ENCODE data around the gene GSPT1. TPM values are rescaled to one million over a fixed set of nuclear protein-coding genes. Genes with fewer than 3 reads are reported as not detected.
A peak's percentile ranks its signal among the peaks of the same experiment; 100 is the strongest.
"Not testable (repeated sequence)": the region's sequence is repeated elsewhere in the genome, so short reads cannot be mapped to it uniquely, and the experiment has no call there.

The GSPT1 gene
- total RNA-seq, 2 experiments from 2014 or later = 165 to 175 TPM

DNA sequence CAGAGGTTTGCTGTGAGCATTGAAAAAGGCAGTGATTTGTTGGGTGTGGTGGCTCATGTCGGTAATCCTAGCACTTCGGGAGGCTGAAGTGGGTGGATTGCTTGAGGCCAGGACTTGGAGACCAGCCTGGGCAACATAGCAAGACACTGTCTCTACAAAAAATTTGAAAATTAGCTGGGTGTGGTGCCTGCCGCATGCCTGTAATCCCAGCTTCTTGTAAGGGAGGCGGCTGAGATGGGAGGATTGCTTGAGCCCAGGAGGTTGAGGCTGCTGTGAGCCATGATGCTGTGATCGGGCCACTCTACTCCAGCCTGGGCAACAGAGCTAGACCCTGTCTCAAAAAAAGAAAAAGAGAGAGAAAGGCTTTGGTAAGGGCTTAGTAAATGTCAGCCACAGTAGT, 33.1 kb upstream of the GSPT1 start:
- H3K9me3 Mint-ChIP-seq = no peaks in the 10 kb centered on the region
- no peaks in the 10 kb centered on the region for H3K4me1 Mint-ChIP-seq (ENCODE audit: low read depth)
- CTCF ChIA-PET = interaction anchor here (2.4 kb wide), 1 partner anchor 119 kb away, joined by 34 read pairs; no protein-coding TSS in a partner anchor
- no peak overlapping the region for H3K4me3 Mint-ChIP-seq
- no peak for DNase-seq
- intact Hi-C loops (cut with micrococcal nuclease) = loop anchor here (1.0 kb wide), 1 partner anchor 119 kb away; no protein-coding TSS in a partner anchor
- H3K27me3 Mint-ChIP-seq (ENCODE audit: low read depth) = no peaks in the 10 kb centered on the region
- H3K27ac Mint-ChIP-seq = no peak overlapping the region
- H3K36me3 Mint-ChIP-seq (ENCODE audit: low read depth) = no peaks in the 10 kb centered on the region

DNA sequence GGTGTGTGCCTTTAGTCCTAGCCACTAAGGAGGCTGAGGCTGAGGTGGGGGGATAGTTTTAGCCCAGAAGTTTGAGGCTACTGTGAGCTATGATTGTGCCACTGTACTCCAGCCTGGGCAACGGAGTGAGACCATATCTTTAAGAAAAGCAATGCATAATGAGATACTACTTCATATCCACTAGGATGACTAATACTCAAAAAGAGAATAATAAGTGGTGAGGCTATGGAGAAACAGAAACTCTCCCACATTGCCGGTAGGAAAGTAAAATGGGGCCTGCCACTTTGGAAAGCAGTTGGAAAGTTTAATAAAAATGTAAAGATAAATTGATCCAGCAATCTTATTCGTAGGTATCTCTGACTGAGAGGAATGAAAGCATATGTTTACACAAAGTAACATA, 30.7 kb upstream of the GSPT1 start:
- Mint-ChIP-seq H3K27me3 (ENCODE audit: low read depth) (no peaks in the 10 kb centered on the region), H3K27ac (no peak overlapping the region), H3K4me1 (ENCODE audit: low read depth) (no peaks in the 10 kb centered on the region), H3K36me3 (ENCODE audit: low read depth) (no peaks in the 10 kb centered on the region), H3K9me3 (no peaks in the 10 kb centered on the region), H3K4me3 (no peak overlapping the region)
- intact Hi-C loops (cut with micrococcal nuclease) = no loop called here
- CTCF ChIA-PET = no interaction called here
- DNase-seq = no peak

DNA sequence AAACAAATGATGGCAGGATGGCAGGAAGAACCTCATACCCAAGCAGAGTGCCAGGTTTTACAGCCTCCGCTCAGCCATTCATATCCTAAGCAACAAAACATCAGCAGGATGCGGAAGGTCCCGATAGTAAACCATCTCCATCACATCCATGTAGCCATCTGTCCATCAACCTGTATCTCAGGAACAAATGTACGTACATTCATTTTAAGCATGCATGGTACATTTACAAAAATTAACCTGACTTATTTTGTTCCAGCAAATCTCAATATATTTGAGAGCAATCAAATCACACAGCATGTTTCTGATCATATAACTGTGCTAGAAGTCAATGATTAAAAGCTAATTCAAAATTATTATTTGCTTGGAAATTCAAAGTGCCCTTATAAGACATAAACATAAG, 26.2 kb upstream of the GSPT1 start, which contains the start of gene NPIPB2:
Gene NPIPB2 (minus strand): TSS at position 101 of the 400 bp plus-strand sequence. CDS start 0 bp downstream, at position 101.
- H3K27me3 Mint-ChIP-seq (ENCODE audit: low read depth); H3K4me3 Mint-ChIP-seq; H3K36me3 Mint-ChIP-seq (ENCODE audit: low read depth); CTCF ChIA-PET; H3K27ac Mint-ChIP-seq; DNase-seq; intact Hi-C loops (cut with micrococcal nuclease); H3K4me1 Mint-ChIP-seq (ENCODE audit: low read depth); H3K9me3 Mint-ChIP-seq: not testable (repeated sequence)

DNA sequence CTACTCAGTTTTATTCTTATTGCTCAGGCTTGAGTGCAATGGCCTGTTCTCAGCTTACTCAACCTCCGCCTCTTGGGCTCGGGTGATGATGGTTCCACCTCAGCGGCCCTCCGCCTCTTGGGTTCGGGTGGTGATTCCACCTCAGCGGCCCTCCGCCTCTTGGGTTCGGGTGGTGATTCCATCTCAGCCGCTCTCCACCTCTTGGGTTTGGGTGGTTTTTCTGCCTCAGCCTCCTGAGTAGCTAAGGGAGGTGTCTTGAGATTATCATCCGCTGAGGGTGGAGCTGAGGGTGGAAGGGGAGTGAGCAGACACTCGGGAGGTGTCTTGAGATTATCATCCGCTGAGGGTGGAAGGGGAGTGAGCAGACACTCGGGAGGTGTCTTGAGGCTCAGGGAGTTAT, 11.6 kb upstream of the GSPT1 start:
- H3K9me3 Mint-ChIP-seq; H3K4me1 Mint-ChIP-seq (ENCODE audit: low read depth); H3K36me3 Mint-ChIP-seq (ENCODE audit: low read depth); CTCF ChIA-PET; H3K27ac Mint-ChIP-seq; H3K27me3 Mint-ChIP-seq (ENCODE audit: low read depth); intact Hi-C loops (cut with micrococcal nuclease); H3K4me3 Mint-ChIP-seq; DNase-seq: not testable (repeated sequence)

DNA sequence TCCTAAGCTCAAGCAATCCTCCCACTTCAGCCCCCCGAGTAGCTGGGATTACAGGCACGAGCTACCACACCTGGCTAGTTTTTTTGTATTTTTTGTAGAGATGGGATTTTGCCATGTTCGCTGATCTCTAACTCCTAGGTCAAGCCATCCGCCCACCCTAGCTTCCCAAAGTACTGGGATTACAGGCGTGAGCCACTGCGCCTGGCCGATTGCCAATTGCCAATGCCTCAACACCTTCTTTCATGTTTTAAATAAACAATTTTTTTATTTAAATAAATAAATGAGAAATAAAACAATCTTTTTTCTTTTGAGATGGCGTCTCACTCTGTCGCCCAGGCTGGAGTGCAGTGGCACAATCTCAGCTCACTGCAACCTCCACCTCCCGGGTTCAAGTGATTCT, 8.3 kb upstream of the GSPT1 start:
- H3K27me3 Mint-ChIP-seq (ENCODE audit: low read depth); DNase-seq; H3K4me3 Mint-ChIP-seq; H3K27ac Mint-ChIP-seq; H3K9me3 Mint-ChIP-seq; H3K4me1 Mint-ChIP-seq (ENCODE audit: low read depth); intact Hi-C loops (cut with micrococcal nuclease); CTCF ChIA-PET; H3K36me3 Mint-ChIP-seq (ENCODE audit: low read depth): not testable (repeated sequence)

DNA sequence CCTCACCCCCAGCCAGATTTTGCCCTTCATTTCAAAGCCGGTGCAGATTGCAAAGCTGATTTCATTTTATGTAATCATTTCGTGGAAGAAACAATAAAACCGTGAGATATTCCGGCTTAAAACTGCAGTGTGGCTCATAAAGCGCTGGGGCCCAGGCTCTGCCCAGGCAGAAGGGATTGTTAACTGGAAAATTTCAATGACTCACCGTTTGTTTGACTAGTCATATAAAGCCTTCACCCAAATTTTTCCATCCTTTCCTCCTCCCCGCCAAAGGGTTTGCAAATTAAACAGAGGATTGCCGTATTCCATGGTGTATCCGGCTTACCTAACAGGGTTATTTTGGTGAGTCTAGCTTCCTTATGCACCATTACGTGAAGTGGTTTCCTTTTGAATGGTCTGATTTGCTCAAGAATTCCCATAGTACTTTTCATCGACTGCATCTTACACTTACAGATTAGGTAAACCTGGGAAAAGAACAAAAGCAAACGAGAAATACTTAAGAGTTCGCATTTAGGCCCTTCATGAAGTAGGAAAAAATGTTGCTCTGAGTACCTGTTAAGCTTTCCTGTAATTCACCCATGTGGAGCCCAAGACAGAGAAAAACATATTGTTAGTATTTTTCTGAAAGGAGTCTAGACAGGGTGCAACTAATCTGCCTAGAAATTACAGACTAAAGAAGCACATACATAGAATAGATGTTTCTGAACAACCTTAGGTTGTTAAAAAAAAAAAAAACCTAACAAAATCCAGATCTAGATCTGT, 949 bp upstream of the GSPT1 start:
- CTCF ChIA-PET = interaction anchor here (1.0 kb wide), 1 partner anchor 150 kb away, joined by 3 read pairs; no protein-coding TSS in a partner anchor
- peak overlapping the region; percentile 83 for H3K27ac Mint-ChIP-seq
- intact Hi-C loops (cut with micrococcal nuclease) = loop anchor here (1.0 to 10.0 kb wide), 8 partner anchors 65 to 1174 kb away; partner anchors contain the start of genes CLEC16A, CPPED1, DEXI and LITAF

DNA sequence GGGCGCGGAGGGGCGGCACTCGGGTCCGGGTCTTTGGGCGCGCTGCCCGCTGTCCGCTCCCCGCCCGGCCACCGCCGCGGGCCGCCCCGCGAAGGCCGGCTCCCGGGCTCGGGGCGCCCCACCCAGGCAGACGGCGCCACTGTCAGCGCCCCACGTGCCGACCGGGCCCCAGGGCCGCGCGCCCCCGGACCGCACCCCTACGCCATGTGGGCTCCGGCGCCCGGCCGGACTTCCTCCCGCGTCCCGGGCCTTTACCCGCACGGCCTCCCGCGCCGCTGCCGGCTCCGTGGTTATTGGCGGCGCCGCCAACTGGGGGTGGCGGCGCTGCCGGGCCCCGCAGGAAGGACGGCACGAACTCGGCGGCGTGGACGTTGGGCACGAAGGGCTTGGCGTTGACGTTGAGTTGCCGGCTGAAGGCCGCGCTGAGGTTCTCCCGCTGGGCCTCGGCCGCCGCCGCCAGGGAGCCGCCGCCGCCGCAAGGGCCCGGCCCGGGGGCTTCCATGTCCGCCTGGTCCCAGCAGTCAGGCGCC, 577 bp downstream of the GSPT1 start:
- Mint-ChIP-seq H3K27ac (peak overlapping the region; percentile 94), H3K9me3 (no peaks in the 10 kb centered on the region), H3K4me1 (ENCODE audit: low read depth) (peaks cover 39% of the 10 kb centered on the region), H3K4me3 (peak overlapping the region; percentile 91), H3K36me3 (ENCODE audit: low read depth) (peaks cover 22% of the 10 kb centered on the region), H3K27me3 (ENCODE audit: low read depth) (no peaks in the 10 kb centered on the region)
- intact Hi-C loops (cut with micrococcal nuclease) = loop anchor here (2.0 to 10.0 kb wide), 8 partner anchors 18 to 1173 kb away; partner anchors contain the start of genes CLEC16A, CPPED1, DEXI and LITAF
- peak; percentile 39 for DNase-seq
- CTCF ChIA-PET = no interaction called here

More for the DNA sequence above, 949 bp upstream of the GSPT1 start:
- peak overlapping the region; percentile 79 for H3K4me3 Mint-ChIP-seq
- no peaks in the 10 kb centered on the region for H3K9me3 Mint-ChIP-seq
- no peaks in the 10 kb centered on the region for H3K27me3 Mint-ChIP-seq (ENCODE audit: low read depth)
- DNase-seq = no peak
- peaks cover 22% of the 10 kb centered on the region for H3K36me3 Mint-ChIP-seq (ENCODE audit: low read depth)
- H3K4me1 Mint-ChIP-seq (ENCODE audit: low read depth) = peaks cover 29% of the 10 kb centered on the region

DNA sequence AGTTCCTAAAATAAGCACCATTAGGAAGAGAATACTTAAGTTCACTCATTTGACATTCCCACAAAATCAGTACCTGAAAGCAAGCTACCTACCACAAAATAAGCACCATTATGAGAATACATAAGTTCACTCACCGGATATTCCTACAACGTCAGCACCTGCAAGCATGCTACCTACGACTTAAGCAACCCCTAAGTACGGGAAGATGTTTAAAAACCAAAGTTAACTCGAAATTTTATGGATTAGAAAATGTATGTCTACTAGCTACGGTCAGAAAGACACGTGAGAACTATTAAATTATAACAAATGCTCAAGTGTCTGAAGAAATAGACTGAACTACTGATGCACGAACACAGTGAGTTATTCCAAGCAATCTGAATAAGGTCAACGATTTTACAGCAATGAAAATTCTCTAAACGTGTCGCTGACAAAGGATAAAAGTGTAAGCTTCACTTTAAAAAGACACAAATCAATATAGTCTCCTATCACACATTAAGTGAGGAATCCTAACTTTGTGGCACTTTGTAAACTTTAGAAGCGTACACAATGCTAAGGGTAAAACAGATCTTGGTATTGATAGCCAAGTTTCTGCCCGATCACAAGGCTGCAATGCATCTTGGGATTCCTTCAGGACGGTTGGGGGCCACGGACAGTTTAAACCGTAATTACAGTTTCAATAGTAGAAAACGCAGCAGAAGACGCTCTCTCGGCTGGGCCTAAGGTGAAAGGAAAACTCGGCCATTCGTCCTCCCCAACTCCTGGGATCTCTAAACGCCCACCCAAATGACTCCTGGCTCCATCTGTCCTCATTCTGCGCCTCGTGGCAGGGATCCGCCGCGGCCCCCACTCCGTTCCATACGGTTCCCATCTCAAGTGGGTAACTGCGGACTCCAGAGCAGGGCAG, 1.3 kb downstream of the GSPT1 start:
- DNase-seq = peak; percentile 52
- Mint-ChIP-seq H3K36me3 (ENCODE audit: low read depth) (peaks cover 23% of the 10 kb centered on the region), H3K4me1 (ENCODE audit: low read depth) (peaks cover 45% of the 10 kb centered on the region)

DNA sequence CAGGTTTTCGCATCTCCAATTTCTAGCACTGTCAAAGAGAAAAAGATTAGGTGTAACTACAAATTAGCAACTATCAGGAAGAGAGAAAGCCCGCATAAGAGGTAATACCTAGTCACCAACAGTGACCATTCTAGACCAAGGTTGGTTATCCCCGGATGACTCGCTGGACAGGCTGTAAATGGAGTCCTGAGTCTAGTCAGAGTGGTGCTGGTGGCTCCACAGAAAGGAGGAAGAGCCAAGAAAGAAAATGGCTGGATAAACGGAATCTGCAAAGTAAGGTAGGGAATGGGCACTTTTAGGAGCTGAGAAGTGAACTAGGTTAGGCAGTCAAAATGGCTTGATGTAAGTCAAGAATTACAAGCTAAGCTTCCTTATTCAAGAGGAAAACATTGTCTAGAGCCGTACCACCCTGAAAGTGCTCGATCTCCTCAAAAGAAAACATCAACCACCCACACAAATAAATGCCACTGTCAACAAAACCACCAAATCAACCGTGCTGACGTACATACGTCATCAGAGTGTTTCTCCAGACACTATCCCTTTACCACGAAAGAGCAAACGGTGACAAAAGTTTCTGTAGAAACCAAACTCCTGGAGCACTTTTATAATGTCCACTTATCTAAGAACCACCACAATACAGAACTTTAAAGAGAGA, 2.2 kb downstream of the GSPT1 start:
- intact Hi-C loops (cut with micrococcal nuclease) = loop anchor here (1.0 to 10.0 kb wide), 5 partner anchors 17 to 624 kb away; partner anchors contain the start of genes LITAF, SNX29 and ZC3H7A
- peak overlapping the region; percentile 91 for H3K4me3 Mint-ChIP-seq
- H3K27me3 Mint-ChIP-seq (ENCODE audit: low read depth) = no peaks in the 10 kb centered on the region
- CTCF ChIA-PET = no interaction called here
- H3K9me3 Mint-ChIP-seq = no peaks in the 10 kb centered on the region
- H3K36me3 Mint-ChIP-seq (ENCODE audit: low read depth) = peaks cover 30% of the 10 kb centered on the region
- peak overlapping the region; percentile 94 for H3K27ac Mint-ChIP-seq
- H3K4me1 Mint-ChIP-seq (ENCODE audit: low read depth) = peaks cover 52% of the 10 kb centered on the region
- peak; percentile 39 for DNase-seq

More for the DNA sequence above, 1.3 kb downstream of the GSPT1 start:
- intact Hi-C loops (cut with micrococcal nuclease) = loop anchor here (1.0 to 10.0 kb wide), 10 partner anchors 18 to 1172 kb away; partner anchors contain the start of genes CLEC16A, CPPED1, DEXI and LITAF
- H3K27me3 Mint-ChIP-seq (ENCODE audit: low read depth) = no peaks in the 10 kb centered on the region
- peak overlapping the region; percentile 91 for H3K4me3 Mint-ChIP-seq
- H3K27ac Mint-ChIP-seq = peak overlapping the region; percentile 94
- no peaks in the 10 kb centered on the region for H3K9me3 Mint-ChIP-seq
- CTCF ChIA-PET = no interaction called here

DNA sequence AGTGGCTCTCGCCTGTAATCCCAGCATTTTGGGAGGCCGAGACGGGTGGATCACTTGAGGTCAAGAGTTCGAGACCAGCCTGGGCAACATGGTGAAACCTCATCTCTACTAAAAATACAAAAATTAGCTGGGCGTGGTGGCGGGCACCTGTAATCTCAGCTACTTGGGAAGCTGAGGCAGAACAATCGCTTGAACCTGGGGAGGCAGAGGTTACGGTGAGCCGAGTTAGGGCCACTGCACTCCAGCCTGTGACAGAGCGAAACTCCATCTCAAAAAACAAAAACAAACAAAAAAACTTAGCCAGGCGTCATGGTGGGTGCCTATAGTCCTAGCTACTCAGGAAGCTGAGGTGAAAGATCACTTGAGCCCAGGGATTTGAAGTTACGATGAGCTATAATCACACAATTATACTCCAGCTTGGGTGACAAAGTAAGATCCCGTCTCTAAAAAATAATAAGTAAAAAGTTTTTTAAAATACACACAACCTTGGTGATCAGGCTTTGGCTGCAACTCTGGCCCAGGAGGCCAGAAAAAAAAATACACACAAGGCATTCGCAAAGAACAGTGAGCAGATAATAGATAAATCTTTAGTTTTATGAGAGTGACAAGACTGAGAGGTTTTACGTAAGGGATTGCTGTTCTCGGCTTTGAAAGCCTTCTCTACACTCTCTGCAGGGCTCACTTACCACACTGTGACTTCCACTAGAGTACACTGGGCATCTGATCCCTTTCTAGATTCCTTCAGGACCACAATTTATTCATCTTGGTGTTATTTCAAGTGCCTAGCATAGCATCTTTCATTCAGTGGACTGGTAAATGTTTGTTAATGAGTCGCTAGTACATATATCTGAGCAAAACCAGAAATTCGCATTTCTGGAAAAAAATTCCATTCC, 5.9 kb downstream of the GSPT1 start:
- Mint-ChIP-seq H3K9me3 (no peaks in the 10 kb centered on the region), H3K4me1 (ENCODE audit: low read depth) (peaks cover 69% of the 10 kb centered on the region), H3K4me3 (no peak overlapping the region), H3K27ac (peak overlapping the region; percentile 41), H3K27me3 (ENCODE audit: low read depth) (no peaks in the 10 kb centered on the region), H3K36me3 (ENCODE audit: low read depth) (peaks cover 36% of the 10 kb centered on the region)
- DNase-seq = no peak
- CTCF ChIA-PET = no interaction called here
- intact Hi-C loops (cut with micrococcal nuclease) = loop anchor here (5.0 to 10.0 kb wide), 2 partner anchors 325 to 627 kb away; partner anchors contain the start of gene LITAF

Data from activated naive CD4-positive, alpha-beta T cell treated with anti-CD3 and anti-CD28 coated beads for 36 hours (primary cell).